ENCODE results near the gene WDR35. TPM values are rescaled to one million over a fixed set of nuclear protein-coding genes. Genes with fewer than 3 reads are reported as not detected.

The WDR35 gene
- total and polyA plus RNA-seq, 2 of the 4 experiments (the other 2 are of a cell fraction): 3.4 to 8.1 TPM

GRCh38 chr2:19887510-19887909 lies 102.4 kb downstream of the WDR35 start:
- no peaks in the 10 kb centered on the region for H4K20me1 ChIP-seq (ENCODE audit: insufficient read depth, low read length)
- no peak overlapping the region for H3K9ac ChIP-seq (ENCODE audit: low read depth, low read length)
- H3K36me3 ChIP-seq (ENCODE audit: control insufficient read depth, insufficient read depth, low read length): peaks cover 1% of the 10 kb centered on the region; the same call in 1 of the 2 replicates
- no peak overlapping the region for H4K5ac ChIP-seq (ENCODE audit: low read depth, low read length)
- ChIA-PET CTCF (no interaction called here), POLR2A (ENCODE audit: unreplicated experiment) (no interaction called here)
- H2AFZ ChIP-seq (replicated peaks; ENCODE audit: low read length, poor library complexity): no peak overlapping the region
- no peak overlapping the region for H4K91ac ChIP-seq (ENCODE audit: insufficient read depth, low read depth, low read length)
- BruUV-seq (replicated peaks): no TSS peak
- TF ChIP-seq CHD1 (IDR thresholded peaks at IDR 0.05; ENCODE audit: low read depth, low read length) (no peak), FOS (IDR thresholded peaks at IDR 0.05; ENCODE audit: low read depth, low read length) (no peak), RFX5 (IDR thresholded peaks at IDR 0.05; ENCODE audit: low read depth, low read length) (no peak), NFE2L2 (IDR thresholded peaks at IDR 0.05; ENCODE audit: low read depth, low read length) (no peak), BHLHE40 (IDR thresholded peaks at IDR 0.05; ENCODE audit: low read depth, low read length) (no peak), MAZ (IDR thresholded peaks at IDR 0.05; ENCODE audit: borderline replicate concordance, low read depth, low read length) (no peak), SMC3 (IDR thresholded peaks at IDR 0.05; ENCODE audit: low read depth, low read length) (no peak), MXI1 (IDR thresholded peaks at IDR 0.05; ENCODE audit: borderline replicate concordance, low read depth, low read length) (no peak), MAFK (IDR thresholded peaks at IDR 0.05; ENCODE audit: low read depth, low read length) (no peak), RAD21 (IDR thresholded peaks at IDR 0.05; ENCODE audit: low read length) (no peak), POLR2A (IDR thresholded peaks at IDR 0.05; ENCODE audit: low read depth, low read length) (no peak), RCOR1 (IDR thresholded peaks at IDR 0.05; ENCODE audit: insufficient replicate concordance, low read length) (no peak), CEBPB (IDR thresholded peaks at IDR 0.05; ENCODE audit: low read depth, low read length) (no peak)
- TF ChIP-seq, protein P1, sequence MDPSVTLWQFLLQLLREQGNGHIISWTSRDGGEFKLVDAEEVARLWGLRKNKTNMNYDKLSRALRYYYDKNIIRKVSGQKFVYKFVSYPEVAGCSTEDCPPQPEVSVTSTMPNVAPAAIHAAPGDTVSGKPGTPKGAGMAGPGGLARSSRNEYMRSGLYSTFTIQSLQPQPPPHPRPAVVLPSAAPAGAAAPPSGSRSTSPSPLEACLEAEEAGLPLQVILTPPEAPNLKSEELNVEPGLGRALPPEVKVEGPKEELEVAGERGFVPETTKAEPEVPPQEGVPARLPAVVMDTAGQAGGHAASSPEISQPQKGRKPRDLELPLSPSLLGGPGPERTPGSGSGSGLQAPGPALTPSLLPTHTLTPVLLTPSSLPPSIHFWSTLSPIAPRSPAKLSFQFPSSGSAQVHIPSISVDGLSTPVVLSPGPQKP (IDR thresholded peaks at IDR 0.05; ENCODE audit: borderline replicate concordance, low read depth, low read length): no peak
- no peak overlapping the region for H2BK120ac ChIP-seq (ENCODE audit: low read depth, low read length)
- H3K4ac ChIP-seq (ENCODE audit: low read depth, low read length): no peak overlapping the region
- no peak overlapping the region for H2BK5ac ChIP-seq (ENCODE audit: low read depth, low read length, poor library complexity, severe bottlenecking)
- 92% methylated on average over 4 of the region's 7 CpGs; no CpG with 5 or more reads in 1 of the 2 experiments for WGBS, 2 experiments (ENCODE audit: extremely low coverage in 2 of 2, insufficient read length in 1 of 2)
- no peak overlapping the region for H2AK9ac ChIP-seq (replicated peaks; ENCODE audit: low read depth, low read length, poor library complexity)
- in situ Hi-C loops (cut with MboI; ENCODE audit: low sequenced_read_pairs): no loop called here
- intact Hi-C loops (cut with micrococcal nuclease): no loop called here
- H3K9me3 ChIP-seq (ENCODE audit: control insufficient read depth, insufficient read depth, low read length): no peaks in the 10 kb centered on the region
- no peak overlapping the region for H3K4me3 ChIP-seq (ENCODE audit: insufficient read depth, low read depth, low read length)
- no peak for DNase-seq
- H3K4me2 ChIP-seq (ENCODE audit: low read depth, low read length): no peak overlapping the region
- no peak overlapping the region for H3K18ac ChIP-seq (ENCODE audit: low read depth, low read length)
- no peak overlapping the region for H2BK20ac ChIP-seq (ENCODE audit: low read depth, low read length)
- H2AK5ac ChIP-seq (ENCODE audit: low read depth, low read length): no peak overlapping the region
- H3K27me3 ChIP-seq (ENCODE audit: control insufficient read depth, insufficient read depth, low read length): peaks cover 8% of the 10 kb centered on the region
- H3K56ac ChIP-seq (ENCODE audit: extremely low read depth, insufficient read depth, low read length): no peak overlapping the region
- no peak overlapping the region for H3K23ac ChIP-seq (ENCODE audit: low read depth, low read length)
- no peak overlapping the region for H3K14ac ChIP-seq (replicated peaks; ENCODE audit: low read depth, low read length)
- H4K8ac ChIP-seq (ENCODE audit: low read depth in 2 of 2, low read length in 2 of 2): no peak overlapping the region
- H3K4me1 ChIP-seq (ENCODE audit: control insufficient read depth, insufficient read depth, low read length): peaks cover 2% of the 10 kb centered on the region; the same call in 1 of the 2 replicates
- dilution Hi-C loops (cut with HindIII; ENCODE audit: low sequenced_read_pairs, unreplicated experiment): no loop called here
- no peak overlapping the region for H2BK15ac ChIP-seq (ENCODE audit: low read depth, low read length)
- 0 out of 2 replicates have a peak, but pooled peaks cover 3% of the 10 kb centered on the region for H3K9me1 ChIP-seq (ENCODE audit: insufficient read depth, low read length)
- H3K27ac ChIP-seq (ENCODE audit: insufficient read depth, low read length): no peak overlapping the region
- H3K79me1 ChIP-seq (ENCODE audit: low read depth in 1 of 2, low read length in 2 of 2): peaks cover 0 to 3% of the 10 kb centered on the region in 2 experiments; a peak in 1 of 4 replicates
- ATAC-seq (ENCODE audit: low read depth): no peak
